NCI-H1048 (cell line): ENCODE data around the gene DAP3.

Source experiments
- DNase-seq: peaks from one replicate; lab custom pipeline; 2025; lab: John Stamatoyannopoulos, UW

The DAP3 gene

DNA sequence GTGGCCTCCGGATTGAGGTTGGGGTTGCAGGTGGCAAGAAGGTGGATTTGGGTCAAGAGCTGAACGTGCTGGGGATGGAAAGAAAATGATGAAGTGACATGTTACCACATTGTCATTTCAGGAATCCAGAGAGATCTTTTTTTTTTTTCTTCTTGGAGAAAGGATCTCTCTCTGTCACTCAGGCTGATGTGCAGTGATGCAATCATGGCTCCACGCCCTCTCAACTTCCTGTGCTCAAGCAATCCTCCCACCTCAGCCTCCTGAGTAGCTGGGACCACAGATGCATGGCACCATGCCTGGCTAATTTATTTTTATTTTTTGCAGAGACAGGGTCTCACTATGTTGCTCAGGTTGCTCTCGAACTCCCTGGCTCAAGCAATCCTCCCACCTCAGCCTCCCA, 87.5 kb downstream of the DAP3 start:
- DNase-seq: no peak

DNA sequence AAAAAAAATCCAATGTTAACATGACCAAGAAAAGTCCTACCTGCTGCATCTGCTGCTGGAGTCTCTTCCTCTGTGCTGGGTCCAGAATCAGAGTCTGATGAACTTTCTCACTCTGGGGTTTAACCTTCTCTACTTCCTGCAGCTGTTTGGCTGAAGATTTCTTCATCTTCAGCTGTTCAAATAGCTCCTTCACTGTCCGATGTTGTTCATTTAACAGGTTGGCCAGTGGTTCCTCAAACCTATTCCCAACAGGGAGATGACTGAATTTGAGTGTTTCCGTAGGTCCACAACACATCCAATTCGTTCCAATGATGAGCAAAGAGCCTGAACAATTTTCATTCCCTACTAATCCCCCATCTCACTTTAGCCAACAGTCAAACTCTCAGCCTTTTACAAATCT, 88.7 kb downstream of the DAP3 start:
- no peak for DNase-seq
